Smooth muscle cell (in vitro differentiated cells): ENCODE measurements around the gene MVB12A. TPM values are rescaled to one million over a fixed set of nuclear protein-coding genes. Genes with fewer than 3 reads are reported as not detected.

ENCODE experiments used
- DNase-seq: peaks from one replicate; lab custom pipeline; 2025; ENCODE audit not compliant: unreplicated experiment; lab: John Stamatoyannopoulos, UW
- H2AFZ ChIP-seq: fragments of 200-600 bp; sonication (generic); 2 replicates; pipeline ENCODE4 v1.6.0; 2016; ENCODE audit warnings: antibody characterized with exemption, low read depth, mild to moderate bottlenecking
- H3F3A ChIP-seq: fragments of 200-600 bp; sonication (generic); 2 replicates; pipeline ENCODE4 v1.6.0; 2017; ENCODE audit warnings: antibody characterized with exemption, low read depth
- H3K27ac ChIP-seq: fragments of 200-600 bp; sonication (generic); 2 replicates; pipeline ENCODE4 v1.5.1; 2016; ENCODE audit warnings: low read depth, mild to moderate bottlenecking
- H3K27me3 ChIP-seq: fragments of 200-600 bp; sonication (generic); 2 replicates; pipeline ENCODE4 v1.6.1; 2016; ENCODE audit warnings: low read depth, mild to moderate bottlenecking
- H3K36me3 ChIP-seq: fragments of 200-600 bp; sonication (generic); 2 replicates; pipeline ENCODE4 v1.5.1; 2016; ENCODE audit warnings: low read depth
- H3K4me1 ChIP-seq: fragments of 200-600 bp; sonication (generic); 2 replicates; pipeline ENCODE4 v1.5.1; 2016; ENCODE audit warnings: low read depth
- H3K4me2 ChIP-seq: fragments of 200-600 bp; sonication (generic); 2 replicates; pipeline ENCODE4 v1.6.0; 2016; ENCODE audit warnings: mild to moderate bottlenecking
- H3K4me3 ChIP-seq: fragments of 200-600 bp; sonication (generic); 2 replicates; pipeline ENCODE4 v1.5.1; 2016; ENCODE audit warnings: mild to moderate bottlenecking
- H3K79me2 ChIP-seq: fragments of 200-600 bp; sonication (generic); 2 replicates; pipeline ENCODE4 v1.6.0; 2016; ENCODE audit warnings: low read depth, mild to moderate bottlenecking
- H3K9ac ChIP-seq: fragments of 200-600 bp; sonication (generic); 2 replicates; pipeline ENCODE4 v1.6.0; 2016; ENCODE audit warnings: low read depth
- H3K9me3 ChIP-seq: fragments of 200-600 bp; sonication (generic); replicated peaks from 2 replicates; pipeline ENCODE4 v1.5.1; 2016; ENCODE audit warnings: low read depth
- H4K20me1 ChIP-seq: fragments of 200-600 bp; sonication (generic); 2 replicates; pipeline ENCODE4 v1.6.0; 2016; ENCODE audit warnings: low read depth
- WGBS: methylation state at CpG from one replicate; pipeline ENCODE4 v1.1.7; 2016; ENCODE audit warnings: low lambda C conversion rate; 5-methylcytosine and 5-hydroxymethylcytosine counted together
- polyA plus RNA-seq: library from polyadenylated mRNA; unstranded; fragments of >200 nt; fragmentation: Nextera tagmentation; extraction: Ambion mirVana; gene quantifications from 2 replicates; pipeline ENCODE4 v1.2.1, GENCODE V29; 2016
- total RNA-seq: library from RNA; depleted of rRNA; stranded (reverse); fragments of >200 nt; gene quantifications from 2 replicates; pipeline ENCODE4 v1.2.3, GENCODE V29; 2014
- TF ChIP-seq, protein P1 (sequence below): fragments of 200-600 bp; sonication (generic); IDR thresholded peaks from 2 replicates; pipeline ENCODE4 v1.5.1; 2017; ENCODE audit warnings: borderline replicate concordance, mild to moderate bottlenecking, antibody characterized with exemption; ENCODE audit not compliant: insufficient read depth, poor library complexity, severe bottlenecking

The MVB12A gene
- total and polyA plus RNA-seq, 2 experiments from 2014 or later, result 68.1 to 98.1 TPM

- H4K20me1 ChIP-seq, result no peaks in the 10 kb centered on the region
- no peaks in the 10 kb centered on the region for H3K27me3 ChIP-seq
- H3K9me3 ChIP-seq, result no peaks in the 10 kb centered on the region
- peak overlapping the region; percentile 75 for H3K4me2 ChIP-seq
- no peak overlapping the region for H3K9ac ChIP-seq
- no peaks in the 10 kb centered on the region for H3K79me2 ChIP-seq
- peak overlapping the region; percentile 97 for H3K4me3 ChIP-seq
- H3F3A ChIP-seq, result peaks cover 8% of the 10 kb centered on the region
- no peaks in the 10 kb centered on the region for H3K36me3 ChIP-seq
- H3K27ac ChIP-seq, result peak overlapping the region; percentile 66
- TF ChIP-seq, protein P1, sequence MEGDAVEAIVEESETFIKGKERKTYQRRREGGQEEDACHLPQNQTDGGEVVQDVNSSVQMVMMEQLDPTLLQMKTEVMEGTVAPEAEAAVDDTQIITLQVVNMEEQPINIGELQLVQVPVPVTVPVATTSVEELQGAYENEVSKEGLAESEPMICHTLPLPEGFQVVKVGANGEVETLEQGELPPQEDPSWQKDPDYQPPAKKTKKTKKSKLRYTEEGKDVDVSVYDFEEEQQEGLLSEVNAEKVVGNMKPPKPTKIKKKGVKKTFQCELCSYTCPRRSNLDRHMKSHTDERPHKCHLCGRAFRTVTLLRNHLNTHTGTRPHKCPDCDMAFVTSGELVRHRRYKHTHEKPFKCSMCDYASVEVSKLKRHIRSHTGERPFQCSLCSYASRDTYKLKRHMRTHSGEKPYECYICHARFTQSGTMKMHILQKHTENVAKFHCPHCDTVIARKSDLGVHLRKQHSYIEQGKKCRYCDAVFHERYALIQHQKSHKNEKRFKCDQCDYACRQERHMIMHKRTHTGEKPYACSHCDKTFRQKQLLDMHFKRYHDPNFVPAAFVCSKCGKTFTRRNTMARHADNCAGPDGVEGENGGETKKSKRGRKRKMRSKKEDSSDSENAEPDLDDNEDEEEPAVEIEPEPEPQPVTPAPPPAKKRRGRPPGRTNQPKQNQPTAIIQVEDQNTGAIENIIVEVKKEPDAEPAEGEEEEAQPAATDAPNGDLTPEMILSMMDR, result no peak
- no peak for DNase-seq
- 46% methylated on average over 3 of the region's 3 CpGs for WGBS
- peak overlapping the region; percentile 81 for H2AFZ ChIP-seq
- peaks cover 14% of the 10 kb centered on the region for H3K4me1 ChIP-seq
Measured at GRCh38 chr19:17418710-17419109, 1.1 kb upstream of the MVB12A start.

GRCh38 chr19:17419154-17419620, 660 bp upstream of the MVB12A start:
- Histone ChIP-seq H3K36me3 (no peaks in the 10 kb centered on the region), H3K9me3 (no peaks in the 10 kb centered on the region), H3K27ac (peak overlapping the region; percentile 66), H3K4me2 (peak overlapping the region; percentile 75), H3K79me2 (no peaks in the 10 kb centered on the region), H3K27me3 (no peaks in the 10 kb centered on the region), H2AFZ (peak overlapping the region; percentile 81), H3K4me1 (peaks cover 14% of the 10 kb centered on the region), H4K20me1 (no peaks in the 10 kb centered on the region), H3K4me3 (peak overlapping the region; percentile 97), H3F3A (peaks cover 8% of the 10 kb centered on the region), H3K9ac (peak overlapping the region; percentile 4)
- TF ChIP-seq, protein P1, result no peak
- 25% methylated on average over 8 of the region's 8 CpGs for WGBS
- no peak for DNase-seq

DNA sequence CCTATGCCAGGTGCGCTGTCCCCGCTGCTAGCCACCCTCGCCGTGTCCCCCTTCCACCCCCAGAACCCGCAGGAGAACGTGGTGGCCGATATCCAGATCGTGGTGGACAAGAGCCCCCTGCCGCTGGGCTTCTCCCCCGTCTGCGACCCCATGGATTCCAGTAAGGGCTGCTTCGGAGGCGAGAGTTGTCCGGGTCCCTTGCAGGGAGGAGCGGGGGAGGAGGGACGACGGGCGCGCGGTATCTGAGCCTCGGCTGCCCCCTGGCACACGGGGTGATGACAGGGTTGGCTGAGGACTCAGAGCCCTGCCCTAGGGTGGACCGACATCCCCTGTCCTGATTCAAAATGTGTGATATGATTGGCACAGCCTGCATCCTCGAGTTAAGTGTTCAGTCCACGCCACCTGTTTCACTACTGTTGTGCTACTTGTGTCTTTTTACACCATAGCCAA, 653 bp downstream of the MVB12A start:
- Histone ChIP-seq H3K79me2 (no peaks in the 10 kb centered on the region), H3K27me3 (no peaks in the 10 kb centered on the region), H3K36me3 (no peaks in the 10 kb centered on the region), H3K27ac (no peak overlapping the region), H3K4me1 (peaks cover 11% of the 10 kb centered on the region), H3K9ac (peak overlapping the region; percentile 78), H3K4me3 (peak overlapping the region; percentile 97), H3K9me3 (no peaks in the 10 kb centered on the region), H3K4me2 (peak overlapping the region; percentile 88), H3F3A (peaks cover 8% of the 10 kb centered on the region), H4K20me1 (no peaks in the 10 kb centered on the region), H2AFZ (peak overlapping the region; percentile 100)
- DNase-seq, result peak; percentile 14
- WGBS, result 18% methylated on average over 25 of the region's 25 CpGs
- TF ChIP-seq, protein P1, result no peak

DNA sequence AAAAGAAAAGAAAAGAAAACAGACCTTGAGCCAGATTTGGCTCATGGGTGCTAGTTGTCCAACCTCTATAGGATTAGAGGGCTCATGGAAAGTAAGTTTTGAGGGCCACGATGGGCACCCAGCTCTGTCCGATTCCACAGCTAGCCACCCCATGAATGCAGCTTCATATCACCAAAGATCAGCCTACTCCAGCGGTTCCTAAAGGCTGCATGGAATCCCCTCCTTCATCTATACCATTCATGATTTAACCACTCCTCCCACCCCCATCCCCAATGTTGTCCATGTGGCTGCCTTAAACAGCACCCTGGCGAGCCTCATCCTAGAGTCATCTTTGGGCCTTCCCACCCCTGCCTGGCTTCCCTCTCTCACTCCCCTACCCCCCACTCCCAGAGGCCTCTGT, 2.1 kb downstream of the MVB12A start:
- peaks cover 8% of the 10 kb centered on the region for H3F3A ChIP-seq
- no peaks in the 10 kb centered on the region for H3K79me2 ChIP-seq
- no peak for DNase-seq
- H3K27ac ChIP-seq, result no peak overlapping the region
- H2AFZ ChIP-seq, result no peak overlapping the region
- H3K27me3 ChIP-seq, result no peaks in the 10 kb centered on the region
- no peak overlapping the region for H3K4me3 ChIP-seq
- no peak overlapping the region for H3K4me2 ChIP-seq
- H3K9ac ChIP-seq, result no peak overlapping the region
- TF ChIP-seq, protein P1, result no peak
- H3K4me1 ChIP-seq, result peaks cover 7% of the 10 kb centered on the region
- H4K20me1 ChIP-seq, result no peaks in the 10 kb centered on the region
- no peaks in the 10 kb centered on the region for H3K36me3 ChIP-seq
- WGBS, result 99% methylated on average over 4 of the region's 4 CpGs
- no peaks in the 10 kb centered on the region for H3K9me3 ChIP-seq
